Measurements from ENCODE around the gene ALKBH7. TPM values are rescaled to one million over a fixed set of nuclear protein-coding genes. Genes with fewer than 3 reads are reported as not detected.

Gene ALKBH7
- total and polyA plus RNA-seq, 10 of the 15 experiments (the other 5 are each of a cell fraction or from before 2014, with no cell fraction given): 0.31 to 82.5 (median 37.6) TPM

GRCh38 chr19:6376512-6377190 lies 4.1 kb downstream of the ALKBH7 start:
- Histone ChIP-seq H2AFZ (ENCODE audit: control insufficient read depth, low read depth, low read length) (no peak overlapping the region), H3K9ac (ENCODE audit: control insufficient read depth, insufficient read depth, low read length) (no peak overlapping the region), H3K36me3 (ENCODE audit: control insufficient read depth in 2 of 2, insufficient read depth in 2 of 2, low read length in 1 of 2) (peaks cover 14 to 20% of the 10 kb centered on the region in 2 experiments), H3K4me3 (no peak overlapping the region), H3K27ac (ENCODE audit: control insufficient read depth, insufficient read depth) (no peak overlapping the region), H3K4me1 (ENCODE audit: control insufficient read depth, insufficient read depth, low read length) (peaks cover 2% of the 10 kb centered on the region; the same call in 1 of the 2 replicates), H3K9me3 (replicated peaks; ENCODE audit: control insufficient read depth, insufficient read depth, low read length) (peaks cover 1% of the 10 kb centered on the region; the same call in 1 of the 3 replicates), H4K20me1 (ENCODE audit: control insufficient read depth, insufficient read depth) (no peaks in the 10 kb centered on the region), H3K4me2 (ENCODE audit: control insufficient read depth, insufficient read depth) (no peak overlapping the region), H3K79me2 (ENCODE audit: control insufficient read depth, insufficient read depth, low read length) (no peaks in the 10 kb centered on the region; the same call in 1 of the 2 replicates), H3K27me3 (replicated peaks in 1 of 2; ENCODE audit: control insufficient read depth in 2 of 2, insufficient read depth in 2 of 2, low read length in 1 of 2) (no peaks in the 10 kb centered on the region)
- ATAC-seq (no peak), FAIRE-seq (no peak), DNase-seq (ENCODE audit: low read depth, low spot score) (no peak)
- ChIA-PET SMC1A (ENCODE audit: uncharacterized antibody, unreplicated experiment) (no interaction called here), CTCF (no interaction called here), POLR2A (interaction anchor here (0.5 kb wide), 1 partner anchor 14 kb away, joined by 3 read pairs; no protein-coding TSS in a partner anchor), RAD21 (ENCODE audit: unreplicated experiment) (no interaction called here)
- intact Hi-C loops (cut with micrococcal nuclease; ENCODE audit: unreplicated experiment) (no loop called here), in situ Hi-C loops (cut with MboI) (no loop called here)
- TF ChIP-seq NFIC (IDR thresholded peaks at IDR 0.05; ENCODE audit: low read depth, low read length): no peak
- TF ChIP-seq ATF3 (IDR thresholded peaks at IDR 0.05; ENCODE audit: borderline replicate concordance, extremely low read depth, low read depth, low read length): no peak
- TF ChIP-seq RAD51 (IDR thresholded peaks at IDR 0.05): no peak
- TF ChIP-seq BCL11A (IDR thresholded peaks at IDR 0.05; ENCODE audit: low read depth, low read length): no peak
- no peak for TF ChIP-seq LARP7 (IDR thresholded peaks at IDR 0.05)
- TF ChIP-seq BMI1 (IDR thresholded peaks at IDR 0.05; ENCODE audit: borderline replicate concordance): no peak
- no peak for TF ChIP-seq CBFB (IDR thresholded peaks at IDR 0.05; ENCODE audit: low read depth)
- no peak for TF ChIP-seq ZBTB40 (IDR thresholded peaks at IDR 0.05; ENCODE audit: borderline replicate concordance)
- TF ChIP-seq TCF7 (IDR thresholded peaks at IDR 0.05; ENCODE audit: borderline replicate concordance): no peak
- no peak for TF ChIP-seq EZH2 (IDR thresholded peaks at IDR 0.05; ENCODE audit: borderline replicate concordance, control insufficient read depth, low read depth, low read length)
- 76% methylated on average over 19 of the region's 19 CpGs for WGBS (ENCODE audit: insufficient coverage, insufficient replicate concordance, low lambda C conversion rate, missing lambda C conversion rate)
- no TSS peak for BruUV-seq (replicated peaks)

Data from GM12878 (cell line).